ENCODE results near the gene ADAMTS1. TPM values are rescaled to one million over a fixed set of nuclear protein-coding genes. Genes with fewer than 3 reads are reported as not detected.
A peak's percentile ranks its signal among the peaks of the same experiment; 100 is the strongest.

ADAMTS1 gene
- total and polyA plus RNA-seq, 2 of the 13 experiments (the other 11 are each of a cell fraction or from before 2014, with no cell fraction given): 0.02 to 0.11 TPM

DNA sequence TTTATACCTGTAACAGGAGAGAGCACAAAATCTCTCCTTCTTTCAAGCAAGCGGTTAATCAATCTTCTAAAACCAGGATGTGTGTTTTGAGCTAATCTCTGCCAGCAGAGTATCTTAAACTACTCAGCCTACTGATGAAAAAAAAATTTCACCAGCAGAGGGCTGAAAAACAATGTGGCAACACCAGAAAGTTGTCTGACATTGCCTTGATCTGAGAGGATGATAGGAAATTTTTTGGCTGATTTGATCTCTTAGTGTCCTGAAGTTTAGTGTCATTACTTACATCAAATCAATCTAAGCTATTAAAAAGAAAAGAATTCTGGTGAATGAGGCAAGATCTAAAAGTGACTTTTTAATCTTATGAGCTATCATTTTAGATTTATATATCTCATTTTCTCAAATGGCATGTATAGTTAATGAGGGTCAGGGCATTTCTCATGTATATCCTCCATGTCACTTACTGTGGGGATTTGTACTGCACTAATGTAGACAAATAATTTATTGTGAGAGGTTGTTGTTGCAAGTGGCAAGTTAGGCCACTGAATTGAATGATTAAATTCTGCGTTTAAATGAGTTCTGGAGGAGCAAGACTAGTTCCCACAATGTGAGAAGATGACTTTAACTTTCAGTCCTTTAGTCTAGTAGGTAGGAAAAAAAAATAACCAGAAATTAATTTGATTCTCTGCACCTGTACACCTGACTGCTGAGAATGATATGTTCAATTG is 10.9 kb downstream of the ADAMTS1 start:
- ATAC-seq: no peak
- in situ Hi-C loops (cut with HindIII; ENCODE audit: extremely low pct_ligation_motif_present, low pct_unique_long_range_greater_than_20kb) (no loop called here), intact Hi-C loops (cut with micrococcal nuclease; ENCODE audit: unreplicated experiment) (no loop called here)
- Histone ChIP-seq H3K36me3 (replicated peaks in 1 of 2; ENCODE audit: control insufficient read depth in 1 of 2, insufficient read depth in 2 of 2, low read length in 2 of 2) (no peaks in the 10 kb centered on the region), H3K27me3 (ENCODE audit: control insufficient read depth in 1 of 2, insufficient read depth in 2 of 2, low read length in 2 of 2) (no peaks in the 10 kb centered on the region), H3K4me3 (replicated peaks in 1 of 3; ENCODE audit: insufficient read depth in 1 of 3, low read depth in 2 of 3, low read length in 3 of 3) (no peak overlapping the region), H3K4me2 (ENCODE audit: low read depth, low read length) (no peak overlapping the region), H3K9ac (ENCODE audit: insufficient read depth, low read depth, low read length) (no peak overlapping the region), H3K79me2 (ENCODE audit: insufficient read depth, low read length) (no peaks in the 10 kb centered on the region), H3K4me1 (ENCODE audit: insufficient read depth, low read length) (no peaks in the 10 kb centered on the region), H4K20me1 (ENCODE audit: insufficient read depth, low read length) (no peaks in the 10 kb centered on the region), H2AFZ (ENCODE audit: low read length) (no peak overlapping the region), H3K27ac (ENCODE audit: extremely low read length, insufficient read depth, low read length) (no peak overlapping the region), H3K9me3 (ENCODE audit: low read length) (peaks cover 7% of the 10 kb centered on the region; the same call in 1 of the 2 replicates)
- BruUV-seq (replicated peaks): no TSS peak
- POLR2A ChIA-PET: no interaction called here
- no peak for DNase-seq (ENCODE audit: low spot score)
- CTCF ChIA-PET (ENCODE audit: low intra/inter-chr PET ratio, low total read pairs): no interaction called here
- no peak for FAIRE-seq
- no peak for TF ChIP-seq ELF3 (CRISPR knock-in tag; IDR thresholded peaks at IDR 0.05)
- TF ChIP-seq NFATC3 (CRISPR knock-in tag; IDR thresholded peaks at IDR 0.05): no peak
- no peak for TF ChIP-seq KDM6A (CRISPR knock-in tag; IDR thresholded peaks at IDR 0.05; ENCODE audit: low read depth)
- WGBS (ENCODE audit: low lambda C conversion rate): 0% methylated on average over 2 of the region's 2 CpGs

DNA sequence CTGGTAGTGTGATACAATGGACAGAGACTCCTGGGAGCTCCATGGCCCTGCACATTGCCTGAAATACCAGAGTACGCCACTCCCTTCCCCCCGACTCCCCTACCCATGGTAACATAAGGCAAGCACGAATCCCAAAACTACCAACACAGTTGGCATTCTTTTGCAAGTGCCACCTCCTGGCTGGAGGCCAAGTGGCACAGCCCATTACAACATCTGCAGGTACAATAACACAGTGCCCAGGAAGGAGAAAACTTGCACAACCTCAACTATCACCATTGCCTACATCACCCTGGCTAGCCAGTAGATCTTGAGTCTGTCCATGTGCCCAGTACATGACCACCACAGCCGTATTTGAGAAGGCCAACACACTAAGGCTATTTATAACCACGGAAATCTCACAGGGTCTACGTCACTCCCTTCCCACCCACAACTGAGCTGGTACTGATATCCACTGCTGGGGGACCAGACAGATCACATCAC is 11.7 kb downstream of the ADAMTS1 start:
- WGBS (ENCODE audit: low lambda C conversion rate): 5% methylated on average over 3 of the region's 6 CpGs
- Histone ChIP-seq H3K79me2 (ENCODE audit: insufficient read depth, low read length) (no peaks in the 10 kb centered on the region), H3K4me3 (replicated peaks in 1 of 3; ENCODE audit: insufficient read depth in 1 of 3, low read depth in 2 of 3, low read length in 3 of 3) (no peak overlapping the region), H3K27ac (ENCODE audit: extremely low read length, insufficient read depth, low read length) (no peak overlapping the region), H4K20me1 (ENCODE audit: insufficient read depth, low read length) (no peaks in the 10 kb centered on the region), H3K4me2 (ENCODE audit: low read depth, low read length) (no peak overlapping the region), H3K36me3 (replicated peaks in 1 of 2; ENCODE audit: control insufficient read depth in 1 of 2, insufficient read depth in 2 of 2, low read length in 2 of 2) (no peaks in the 10 kb centered on the region), H2AFZ (ENCODE audit: low read length) (no peak overlapping the region), H3K4me1 (ENCODE audit: insufficient read depth, low read length) (no peaks in the 10 kb centered on the region), H3K9ac (ENCODE audit: insufficient read depth, low read depth, low read length) (no peak overlapping the region), H3K27me3 (ENCODE audit: control insufficient read depth in 1 of 2, insufficient read depth in 2 of 2, low read length in 2 of 2) (no peaks in the 10 kb centered on the region), H3K9me3 (ENCODE audit: low read length) (peaks cover 7% of the 10 kb centered on the region; the same call in 1 of the 2 replicates)
- in situ Hi-C loops (cut with HindIII; ENCODE audit: extremely low pct_ligation_motif_present, low pct_unique_long_range_greater_than_20kb): no loop called here
- ChIA-PET CTCF (ENCODE audit: low intra/inter-chr PET ratio, low total read pairs) (no interaction called here), POLR2A (no interaction called here)
- no peak for FAIRE-seq
- TF ChIP-seq CREB1 (IDR thresholded peaks at IDR 0.05) (peak; percentile 36; the same call in 1 of the 2 replicates), CREB1 (CRISPR knock-in tag; IDR thresholded peaks at IDR 0.05) (no peak), GABPB1 (CRISPR knock-in tag; IDR thresholded peaks at IDR 0.05) (no peak)
- no peak for ATAC-seq
- BruUV-seq (replicated peaks): no TSS peak
- no peak for DNase-seq (ENCODE audit: low spot score)
- intact Hi-C loops (cut with micrococcal nuclease; ENCODE audit: unreplicated experiment): no loop called here

Measured in HepG2 (cell line).